ENCODE measurements around the gene PDILT. TPM values are rescaled to one million over a fixed set of nuclear protein-coding genes. Genes with fewer than 3 reads are reported as not detected.
"Not testable (repeated sequence)": the region's sequence is repeated elsewhere in the genome, so short reads cannot be mapped to it uniquely, and the experiment has no call there.

The PDILT gene
- total RNA-seq, 1 donor from 2014 or later: not detected

DNA sequence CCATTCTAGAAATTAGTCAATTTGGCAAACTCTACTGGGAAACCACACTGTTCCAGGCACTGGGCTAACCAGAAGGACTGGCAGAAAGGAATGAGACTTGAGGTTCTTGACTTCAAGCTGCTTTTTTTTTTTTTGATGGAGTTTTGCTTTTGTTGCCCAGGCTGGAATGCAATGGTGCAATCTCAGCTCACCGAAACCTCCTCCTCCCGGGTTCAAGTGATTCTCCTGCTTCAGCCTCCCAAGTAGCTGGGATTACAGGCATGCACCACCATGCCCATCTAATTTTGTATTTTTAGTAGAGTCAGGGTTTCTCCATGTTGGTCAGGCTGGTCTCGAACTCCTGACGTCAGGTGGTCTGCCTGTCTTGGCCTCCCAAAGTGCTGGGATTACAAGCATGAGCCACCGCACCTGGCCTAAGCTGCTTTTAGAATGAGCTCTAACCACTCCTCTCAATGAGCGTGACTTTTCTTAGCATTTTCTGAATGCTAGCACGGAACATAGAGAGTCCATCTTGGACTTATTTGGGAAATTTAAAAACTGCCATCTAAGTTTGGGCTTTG, 91.9 kb downstream of the PDILT start:
- intact Hi-C loops (cut with DNase I); ATAC-seq; DNase-seq (ENCODE audit: low spot score): not testable (repeated sequence)

DNA sequence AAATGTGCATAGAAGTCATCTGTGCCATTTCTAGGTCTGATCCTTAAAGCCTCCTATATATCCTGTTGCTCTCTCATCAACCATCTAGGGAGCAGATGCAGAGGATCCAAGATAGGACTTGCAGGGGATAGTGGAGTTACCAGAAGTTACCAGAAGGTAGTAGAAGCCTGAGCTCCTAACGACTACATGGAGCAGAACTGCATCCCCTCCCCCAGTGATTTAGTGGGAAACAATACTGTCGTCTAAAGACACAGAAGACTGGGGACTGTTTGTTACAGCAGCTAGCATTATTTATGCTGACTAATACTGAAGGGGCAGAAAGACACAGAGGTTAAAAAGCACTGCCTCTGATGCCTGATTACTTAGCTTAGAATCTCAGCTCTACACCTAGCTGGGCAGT, 93.0 kb downstream of the PDILT start:
- DNase-seq (ENCODE audit: low spot score) (no peak), ATAC-seq (no peak)
- intact Hi-C loops (cut with DNase I): no loop called here

DNA sequence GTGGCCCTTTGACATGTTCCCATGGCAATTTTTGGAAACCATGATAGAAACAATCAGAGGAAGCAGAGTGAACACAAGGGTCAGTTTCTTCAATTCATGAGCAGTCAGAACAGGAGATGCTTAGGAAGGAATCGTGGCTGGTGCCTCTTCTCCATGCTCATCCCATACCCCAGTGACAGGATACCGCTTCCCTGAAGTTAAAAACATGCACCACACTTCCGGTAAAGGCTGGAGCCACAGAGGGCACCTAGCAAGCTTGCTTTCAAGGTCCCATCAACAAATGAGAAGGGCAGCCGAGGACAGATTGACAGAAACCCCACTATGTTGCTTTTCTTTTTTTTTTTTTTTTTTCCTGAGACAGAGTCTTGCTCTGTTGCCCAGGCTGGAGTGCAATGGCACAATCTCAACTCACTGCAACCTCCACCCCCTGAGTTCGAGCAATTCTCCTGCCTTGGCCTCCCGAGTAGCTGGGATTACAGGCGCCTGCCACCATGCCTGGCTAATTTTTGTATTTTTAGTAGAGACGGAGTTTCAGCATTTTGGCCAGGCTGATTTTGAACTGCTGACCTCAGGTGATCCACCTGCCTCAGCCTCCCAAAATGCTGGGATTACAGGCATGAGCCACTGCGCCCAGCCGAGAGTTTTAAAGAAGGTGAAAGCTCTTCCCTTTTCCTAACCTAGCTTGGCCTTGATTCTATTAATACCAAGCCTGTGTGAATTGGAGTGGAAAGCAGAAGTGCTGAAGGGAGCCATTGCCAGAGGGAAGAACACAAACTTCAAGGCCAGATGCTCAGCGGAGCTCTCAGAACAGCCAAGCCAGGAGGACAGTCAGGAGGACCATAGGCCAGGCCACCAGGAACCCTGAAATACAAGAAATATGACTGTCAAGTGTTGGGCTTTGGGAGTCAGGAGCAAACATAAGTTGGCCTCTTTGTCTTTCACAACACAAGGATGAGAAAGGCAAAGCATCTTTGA, 93.8 kb downstream of the PDILT start:
- intact Hi-C loops (cut with DNase I): no loop called here
- ATAC-seq (no peak), DNase-seq (ENCODE audit: low spot score) (no peak)

DNA sequence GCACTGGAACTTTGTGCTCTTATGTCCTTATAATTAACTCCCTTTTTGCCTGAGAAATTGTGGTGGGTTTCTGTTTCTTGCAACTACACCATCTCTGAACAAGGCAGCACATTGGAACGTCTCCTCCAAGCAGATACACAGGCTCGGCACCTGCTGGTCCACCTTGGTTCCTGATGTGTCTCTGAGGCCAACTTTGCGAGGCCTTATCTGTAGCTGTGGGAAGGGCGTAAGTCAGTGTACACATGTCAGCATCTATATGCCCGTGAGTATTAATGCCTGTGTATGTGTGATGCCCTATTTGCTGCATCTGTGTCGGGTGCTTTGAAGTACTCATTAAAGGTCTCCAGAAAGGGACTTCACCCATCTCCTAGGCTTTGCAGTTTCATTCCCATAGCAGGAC, 94.8 kb downstream of the PDILT start:
- ATAC-seq: no peak
- intact Hi-C loops (cut with DNase I): no loop called here
- DNase-seq (ENCODE audit: low spot score): no peak

Other genes with a start within 250 kb of the PDILT start
- gene GP2, start 77.2 kb downstream of the PDILT start, total RNA-seq: 2.8 TPM
- gene UMOD, start 52.0 kb downstream of the PDILT start, total RNA-seq: not detected
- 15.6 TPM for gene ACSM5, start 4.8 kb upstream of the PDILT start, total RNA-seq
- not detected for gene ACSM2A, start 46.8 kb upstream of the PDILT start, total RNA-seq
- gene ACSM2B, start 171.6 kb upstream of the PDILT start, total RNA-seq: not detected